Kidney (tissue), 14 donors: ENCODE measurements around the gene NUP98. TPM values are rescaled to one million over a fixed set of nuclear protein-coding genes. Genes with fewer than 3 reads are reported as not detected.

ENCODE experiments used
- DNase-seq, 5 donors: peaks; one replicate each; pipeline ENCODE4 v3.0.0-alpha.2; 2013 to 2020
- FAIRE-seq: peaks from 2 replicates; lab custom pipeline; 2012; peaks lifted over from hg19 to GRCh38; lab: Jason Lieb, UNC
- H3K27ac ChIP-seq, 2 donors: one replicate each; pipeline ENCODE4 v1.7.0; 2013; ENCODE audit warnings: low read depth in 2 of 2, low read length in 2 of 2, inconsistent platforms in 1 of 2
- H3K27me3 ChIP-seq: one replicate; pipeline ENCODE4 v1.7.1; 2013; ENCODE audit warnings: low read length, inconsistent platforms; ENCODE audit not compliant: control insufficient read depth, insufficient read depth
- H3K36me3 ChIP-seq, 3 donors: one replicate each; pipeline versions ENCODE4 v1.7.0 to v1.7.1; 2013; ENCODE audit warnings: low read length in 3 of 3, control low read depth in 1 of 3, inconsistent platforms in 1 of 3; ENCODE audit not compliant: insufficient read depth in 3 of 3, control insufficient read depth in 2 of 3
- H3K4me1 ChIP-seq, 3 donors: one replicate each; pipeline versions ENCODE4 v1.7.0 to v1.7.1; 2013; ENCODE audit warnings: low read length in 3 of 3, inconsistent platforms in 1 of 3, low read depth in 1 of 3; ENCODE audit not compliant: control insufficient read depth in 2 of 3, insufficient read depth in 2 of 3
- H3K4me3 ChIP-seq, 3 donors: one replicate each; pipeline versions ENCODE4 v1.7.0 to v1.8.1; 2013; ENCODE audit warnings: low read length in 3 of 3, control low read depth in 1 of 3, inconsistent platforms in 1 of 3
- H3K9ac ChIP-seq, 3 donors: one replicate each; pipeline versions ENCODE4 v1.7.0 to v1.7.1; 2013; ENCODE audit warnings: low read length in 3 of 3, control low read depth in 1 of 3, inconsistent platforms in 1 of 3
- H3K9me3 ChIP-seq, 3 donors: one replicate each; pipeline versions ENCODE4 v1.7.0 to v1.7.1; 2013; ENCODE audit warnings: low read length in 3 of 3, control low read depth in 1 of 3, inconsistent platforms in 1 of 3; ENCODE audit not compliant: control insufficient read depth in 2 of 3, insufficient read depth in 1 of 3
- intact Hi-C: fragments of 100-400 bp; cut with DNase I; formaldehyde crosslinking; loops from one replicate; pipeline ENCODE4 v1.11.1; 2022
- polyA plus RNA-seq: library from polyadenylated mRNA; stranded (reverse); fragments of 350-450 nt; fragmentation: Illumina TruSeq; extraction: RNeasy Lipid Tissue Mini Kit (QIAGEN cat#74804); gene quantifications from one replicate; pipeline ENCODE4 v1.2.3, GENCODE V29; 2014; ENCODE audit warnings: low read depth, low replicate concordance; ENCODE audit not compliant: insufficient read depth
- total RNA-seq: library from RNA; stranded (reverse); fragmentation: NEBNext Ultra II Directional; extraction: Animal tissue kit (Norgen Biotek cat#: 25700); gene quantifications from one replicate; pipeline ENCODE4 v1.2.1, GENCODE V29; 2021
- TF ChIP-seq, protein P1 (sequence below): IDR thresholded peaks from 3 replicates; pipeline ENCODE4 v1.5.1; 2012; ENCODE audit warnings: mild to moderate bottlenecking, moderate library complexity, borderline replicate concordance; ENCODE audit not compliant: insufficient read depth; ENCODE audit errors: extremely low read depth
- donor health status: control.
- donor health status: control.
- donor health status: control.
- donor health status: control.
- donor health status: control.
- donor health status: DM: yes; HTN: yes; CAD: no.
- donor health status: Normal renal cell carcinoma (clear cell type).

The NUP98 gene
- total and polyA plus RNA-seq, 2 donors from 2014 or later: 23.8 to 67.6 TPM

DNA sequence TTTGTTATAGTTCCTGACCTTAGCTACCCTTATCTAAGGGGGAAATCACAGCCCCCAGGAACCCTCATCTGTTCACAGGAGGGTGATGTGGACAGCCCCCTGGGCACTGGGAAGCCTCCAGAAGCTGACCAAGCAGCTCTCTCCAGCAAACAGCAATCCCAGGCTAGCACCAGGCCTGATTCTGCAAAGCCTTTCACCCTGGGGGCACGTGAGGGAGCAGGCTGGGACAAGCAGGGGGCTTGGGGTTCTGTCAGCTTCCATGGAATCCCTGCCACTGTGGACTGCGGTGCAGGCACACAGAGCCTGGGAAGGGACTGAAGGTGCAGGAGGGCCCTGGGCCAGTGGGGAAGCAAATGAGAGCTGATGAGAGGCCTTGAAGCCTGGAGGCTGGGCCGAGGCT, 13.1 kb upstream of the NUP98 start:
- no peak overlapping the region for H3K4me3 ChIP-seq
- H3K4me1 ChIP-seq: peaks cover 0 to 8% (median 3%) of the 10 kb centered on the region in 3 donors
- H3K9me3 ChIP-seq: no peaks in the 10 kb centered on the region
- FAIRE-seq: no peak
- no peak for DNase-seq
- TF ChIP-seq, protein P1, sequence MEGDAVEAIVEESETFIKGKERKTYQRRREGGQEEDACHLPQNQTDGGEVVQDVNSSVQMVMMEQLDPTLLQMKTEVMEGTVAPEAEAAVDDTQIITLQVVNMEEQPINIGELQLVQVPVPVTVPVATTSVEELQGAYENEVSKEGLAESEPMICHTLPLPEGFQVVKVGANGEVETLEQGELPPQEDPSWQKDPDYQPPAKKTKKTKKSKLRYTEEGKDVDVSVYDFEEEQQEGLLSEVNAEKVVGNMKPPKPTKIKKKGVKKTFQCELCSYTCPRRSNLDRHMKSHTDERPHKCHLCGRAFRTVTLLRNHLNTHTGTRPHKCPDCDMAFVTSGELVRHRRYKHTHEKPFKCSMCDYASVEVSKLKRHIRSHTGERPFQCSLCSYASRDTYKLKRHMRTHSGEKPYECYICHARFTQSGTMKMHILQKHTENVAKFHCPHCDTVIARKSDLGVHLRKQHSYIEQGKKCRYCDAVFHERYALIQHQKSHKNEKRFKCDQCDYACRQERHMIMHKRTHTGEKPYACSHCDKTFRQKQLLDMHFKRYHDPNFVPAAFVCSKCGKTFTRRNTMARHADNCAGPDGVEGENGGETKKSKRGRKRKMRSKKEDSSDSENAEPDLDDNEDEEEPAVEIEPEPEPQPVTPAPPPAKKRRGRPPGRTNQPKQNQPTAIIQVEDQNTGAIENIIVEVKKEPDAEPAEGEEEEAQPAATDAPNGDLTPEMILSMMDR: no peak
- intact Hi-C loops: no loop called here
- no peaks in the 10 kb centered on the region for H3K27me3 ChIP-seq
- no peaks in the 10 kb centered on the region for H3K36me3 ChIP-seq
- no peak overlapping the region for H3K9ac ChIP-seq
- no peak overlapping the region for H3K27ac ChIP-seq

DNA sequence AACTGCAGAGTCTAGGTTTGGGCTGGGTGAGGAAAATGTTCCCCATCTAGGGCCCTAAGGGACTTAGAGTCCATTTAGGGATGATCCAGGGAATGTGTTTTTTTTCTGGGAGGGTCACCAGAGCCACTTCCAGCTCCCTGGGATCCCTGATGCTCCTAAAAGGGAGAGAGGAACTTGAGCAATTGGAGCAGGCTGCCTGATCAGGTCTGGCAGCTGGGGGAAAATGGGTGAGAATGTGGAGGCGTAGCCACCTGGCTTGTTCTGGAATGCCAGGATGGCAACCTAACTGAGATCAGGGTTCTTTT, 12.2 kb upstream of the NUP98 start:
- Histone ChIP-seq H3K36me3 (no peaks in the 10 kb centered on the region), H3K4me3 (no peak overlapping the region), H3K27ac (no peak overlapping the region), H3K27me3 (no peaks in the 10 kb centered on the region), H3K9me3 (no peaks in the 10 kb centered on the region), H3K9ac (no peak overlapping the region), H3K4me1 (peaks cover 0 to 8% (median 3%) of the 10 kb centered on the region in 3 donors)
- FAIRE-seq: no peak
- no peak for DNase-seq
- intact Hi-C loops: no loop called here
- TF ChIP-seq, protein P1: no peak

DNA sequence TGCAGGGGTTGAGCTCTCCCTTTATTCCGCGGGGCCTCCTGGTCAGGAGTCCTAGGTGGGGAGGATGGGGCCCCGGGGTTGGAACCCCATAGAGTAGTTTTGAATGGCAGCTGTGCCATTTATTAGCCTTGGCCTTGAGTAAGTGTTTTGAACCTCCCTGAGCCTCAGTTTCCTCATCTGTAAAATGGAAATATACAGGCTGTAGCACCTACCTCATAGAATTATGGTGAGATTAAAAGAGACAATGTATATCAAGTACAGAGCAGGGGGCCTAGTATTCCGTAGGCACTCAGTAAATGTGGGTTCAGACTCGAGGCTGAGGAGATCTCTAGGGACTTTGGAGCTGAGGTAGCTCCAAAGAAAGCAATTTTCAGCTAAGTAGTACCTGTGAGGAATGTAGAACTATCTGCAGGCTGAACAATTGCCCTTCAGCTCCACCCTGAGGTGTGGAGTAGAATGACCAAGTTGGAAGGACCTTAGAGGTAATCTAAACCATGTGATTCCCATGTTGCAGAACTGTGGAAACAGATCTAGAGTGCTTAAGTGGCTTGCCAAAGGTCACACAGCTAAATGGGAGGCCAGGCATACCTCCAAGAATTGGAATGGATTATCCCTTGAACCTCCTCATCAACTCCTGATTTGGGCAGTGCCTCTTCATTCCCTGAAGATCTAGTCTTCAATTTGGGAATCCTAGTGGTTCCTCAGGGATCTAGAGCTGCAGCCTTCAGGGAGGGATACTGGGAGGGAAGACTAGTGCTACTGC, 11.7 kb upstream of the NUP98 start:
- peak overlapping the region; percentile 33 to 94 (median 55) for H3K9ac ChIP-seq
- no peaks in the 10 kb centered on the region for H3K9me3 ChIP-seq
- TF ChIP-seq, protein P1: peak; percentile 62
- no peaks in the 10 kb centered on the region for H3K27me3 ChIP-seq
- FAIRE-seq (no peak), DNase-seq (peak in 3 of 5 donors; percentile 62 to 81 (median 70))
- peaks cover 0 to 8% (median 3%) of the 10 kb centered on the region in 3 donors for H3K4me1 ChIP-seq
- H3K4me3 ChIP-seq: peak overlapping the region; percentile 87 to 97 (median 90)
- no peaks in the 10 kb centered on the region for H3K36me3 ChIP-seq
- H3K27ac ChIP-seq: no peak overlapping the region
- intact Hi-C loops: no loop called here
